Measurements from ENCODE around the gene GCLC.
"Not testable (repeated sequence)": the region's sequence is repeated elsewhere in the genome, so short reads cannot be mapped to it uniquely, and the experiment has no call there.

Gene GCLC

GRCh38 chr6:53492860-53493634 is 51.9 kb downstream of the GCLC start:
- DNase-seq (ENCODE audit: low spot score): peak; percentile 19

- DNase-seq (ENCODE audit: low spot score): no peak
Observed at GRCh38 chr6:53487080-53487479, 57.8 kb downstream of the GCLC start.

DNA sequence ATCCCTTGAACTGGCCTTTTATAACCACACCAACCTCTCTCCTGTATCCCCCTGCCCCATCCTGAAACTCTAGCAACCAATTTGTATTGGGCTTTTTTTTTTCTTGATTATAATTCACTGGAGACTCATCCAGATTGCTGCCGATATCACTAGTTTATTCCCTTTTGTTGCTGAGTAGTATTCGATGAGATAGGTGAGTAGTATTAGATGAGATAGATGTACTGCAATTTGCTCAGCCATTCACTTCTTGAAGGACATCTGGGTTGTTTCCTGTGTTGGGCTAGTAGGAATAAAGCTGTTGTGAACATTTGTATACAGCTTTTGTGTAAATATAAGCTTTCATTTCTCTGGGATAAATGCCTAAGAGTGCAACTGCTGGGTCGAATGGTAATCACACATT is 58.2 kb downstream of the GCLC start:
- DNase-seq (ENCODE audit: low spot score): no peak

DNA sequence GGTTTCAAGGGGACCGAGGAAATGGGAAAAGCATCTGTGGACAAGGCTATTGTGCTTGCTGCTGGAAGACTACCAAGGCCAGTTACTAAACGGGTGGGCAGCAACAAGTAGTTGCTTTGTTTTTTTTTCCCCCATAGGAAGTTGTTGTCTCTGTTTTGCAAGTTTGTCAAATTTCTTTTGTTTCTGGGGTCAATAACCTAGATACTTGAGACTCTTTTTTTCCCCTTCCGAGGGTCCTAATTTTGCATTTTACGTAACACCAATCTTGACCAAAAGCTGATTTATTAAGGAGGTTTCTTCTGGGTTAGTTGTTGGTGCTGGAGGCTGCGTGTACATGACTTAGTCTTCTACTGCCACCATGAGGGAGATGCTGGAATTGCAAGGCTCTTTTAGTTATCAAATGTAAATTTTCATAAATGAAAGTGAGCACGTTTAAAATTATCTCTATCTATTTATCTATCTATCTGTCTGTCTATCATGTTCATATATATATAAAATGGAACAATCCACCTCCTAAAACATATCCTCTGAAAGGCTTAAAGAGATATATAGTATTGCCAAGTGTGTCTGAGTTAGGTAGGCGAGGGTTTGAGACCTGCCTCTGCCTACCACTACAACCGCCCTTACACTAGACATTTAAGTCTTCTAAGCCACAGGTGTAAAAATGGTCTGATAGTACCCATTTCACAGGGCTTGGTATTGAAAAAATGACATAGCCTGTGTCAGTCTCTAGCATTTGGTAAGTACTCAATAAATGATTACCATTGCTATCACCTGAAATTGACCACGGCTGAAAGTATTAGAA is 60.2 kb downstream of the GCLC start:
- DNase-seq (ENCODE audit: low spot score): no peak

- no peak for DNase-seq (ENCODE audit: low spot score)
Observed at GRCh38 chr6:53483423-53484353, 61.2 kb downstream of the GCLC start.

- DNase-seq (ENCODE audit: low spot score): no peak
Observed at GRCh38 chr6:53481323-53481722, 63.6 kb downstream of the GCLC start.

DNA sequence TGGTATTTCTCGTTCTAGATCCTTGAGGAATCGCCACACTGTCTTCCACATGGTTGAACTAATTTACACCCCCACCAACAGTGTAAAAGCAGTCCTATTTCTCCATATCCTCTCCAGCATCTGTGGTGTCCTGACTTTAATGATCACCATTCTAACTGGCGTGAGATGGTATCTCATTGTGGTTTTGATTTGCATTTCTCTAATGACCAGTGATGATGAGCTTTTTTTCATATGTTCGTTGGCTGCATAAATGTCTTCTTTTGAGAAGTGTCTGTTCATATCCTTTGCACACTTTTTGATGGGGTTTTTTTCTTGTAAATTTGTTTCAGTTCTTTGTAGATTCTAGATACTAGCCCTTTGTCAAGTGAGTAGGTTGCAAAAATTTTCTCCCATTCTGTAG is 64.1 kb downstream of the GCLC start:
- DNase-seq (ENCODE audit: low spot score): not testable (repeated sequence)

- DNase-seq (ENCODE audit: low spot score): no peak
Observed at GRCh38 chr6:53479871-53480270, 65.0 kb downstream of the GCLC start.

- no peak for DNase-seq (ENCODE audit: low spot score)
Observed at GRCh38 chr6:53476964-53477363, 67.9 kb downstream of the GCLC start.

GRCh38 chr6:53474010-53474409 is 70.9 kb downstream of the GCLC start:
- no peak for DNase-seq (ENCODE audit: low spot score)

DNA sequence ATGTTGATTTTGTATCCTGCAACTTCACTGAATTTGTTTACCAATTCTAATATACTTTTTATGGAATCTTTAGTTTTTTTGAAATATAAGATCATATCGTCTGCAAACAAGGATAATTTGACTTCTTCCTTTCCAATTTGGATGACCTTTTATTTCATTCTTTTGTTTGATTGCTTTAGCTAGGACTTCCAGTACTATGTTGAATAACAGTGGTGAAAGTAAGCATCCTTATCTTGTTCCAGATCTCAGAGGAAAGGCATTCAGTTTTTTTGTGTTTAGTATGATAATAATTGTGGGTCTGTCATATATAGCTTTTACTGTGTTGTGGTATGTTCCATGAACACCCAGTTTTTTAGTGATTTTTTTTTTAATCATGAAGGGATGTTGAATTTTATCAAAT is 75.7 kb downstream of the GCLC start:
- DNase-seq (ENCODE audit: low spot score): no peak

- no peak for DNase-seq (ENCODE audit: low spot score)
Observed at GRCh38 chr6:53466257-53466656, 78.6 kb downstream of the GCLC start.

DNA sequence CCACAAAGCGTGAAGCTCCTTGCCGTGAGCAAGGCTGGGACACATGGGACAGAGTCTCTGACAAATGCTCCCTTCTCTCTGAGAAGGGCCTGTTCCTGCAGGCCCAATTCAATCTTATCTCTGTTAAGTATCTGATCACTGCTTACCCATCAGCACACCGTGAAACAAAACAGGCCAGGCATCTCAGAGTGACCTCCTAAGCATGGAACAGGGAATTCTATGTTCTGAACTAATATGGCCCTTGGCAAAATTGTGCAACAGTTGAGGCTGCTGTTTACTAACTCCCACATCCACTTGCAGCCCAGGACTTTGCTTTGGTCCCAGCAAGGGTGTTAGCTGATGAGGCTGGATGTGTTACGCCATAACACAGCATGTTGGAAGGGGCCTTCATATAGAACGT is 79.2 kb downstream of the GCLC start:
- DNase-seq (ENCODE audit: low spot score): no peak

- DNase-seq (ENCODE audit: low spot score): no peak
Observed at GRCh38 chr6:53464927-53465460, 79.9 kb downstream of the GCLC start.

DNA sequence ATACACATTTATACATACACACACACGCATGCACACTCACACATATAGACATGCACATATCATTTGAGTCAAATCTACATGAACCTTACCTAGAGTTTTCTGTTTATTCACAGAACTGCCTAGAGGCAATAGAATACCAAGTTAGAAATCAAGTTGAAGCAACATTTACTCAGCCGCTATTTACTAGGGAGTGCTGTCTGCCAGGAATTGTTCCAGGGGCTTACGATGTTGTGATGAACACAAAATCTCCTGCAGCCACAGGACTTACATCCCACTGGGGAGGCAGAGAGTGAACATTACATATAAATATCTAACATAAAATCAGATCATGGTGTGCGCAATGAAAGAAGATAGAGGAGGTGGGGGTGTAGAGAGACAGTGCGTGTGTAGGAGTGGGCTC is 80.4 kb downstream of the GCLC start:
- no peak for DNase-seq (ENCODE audit: low spot score)

DNA sequence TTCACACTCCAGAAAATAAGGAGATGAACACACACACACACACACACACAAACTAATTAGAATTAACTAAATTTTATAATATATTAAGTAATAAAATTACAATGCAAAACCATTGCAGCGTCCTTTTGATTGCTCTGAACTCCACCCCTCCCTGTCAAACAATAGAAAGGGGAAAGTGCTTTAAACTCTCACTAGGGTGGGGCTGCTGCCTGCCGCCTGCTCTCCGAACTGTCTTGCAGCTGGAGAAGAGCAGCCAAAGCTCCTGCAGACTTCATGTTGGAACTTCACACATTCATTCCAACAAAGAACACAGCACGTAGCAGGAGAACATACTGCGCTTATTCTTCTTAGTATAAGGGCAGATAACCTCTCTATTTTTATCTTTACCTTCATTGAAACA is 83.2 kb downstream of the GCLC start:
- DNase-seq (ENCODE audit: low spot score): no peak

DNA sequence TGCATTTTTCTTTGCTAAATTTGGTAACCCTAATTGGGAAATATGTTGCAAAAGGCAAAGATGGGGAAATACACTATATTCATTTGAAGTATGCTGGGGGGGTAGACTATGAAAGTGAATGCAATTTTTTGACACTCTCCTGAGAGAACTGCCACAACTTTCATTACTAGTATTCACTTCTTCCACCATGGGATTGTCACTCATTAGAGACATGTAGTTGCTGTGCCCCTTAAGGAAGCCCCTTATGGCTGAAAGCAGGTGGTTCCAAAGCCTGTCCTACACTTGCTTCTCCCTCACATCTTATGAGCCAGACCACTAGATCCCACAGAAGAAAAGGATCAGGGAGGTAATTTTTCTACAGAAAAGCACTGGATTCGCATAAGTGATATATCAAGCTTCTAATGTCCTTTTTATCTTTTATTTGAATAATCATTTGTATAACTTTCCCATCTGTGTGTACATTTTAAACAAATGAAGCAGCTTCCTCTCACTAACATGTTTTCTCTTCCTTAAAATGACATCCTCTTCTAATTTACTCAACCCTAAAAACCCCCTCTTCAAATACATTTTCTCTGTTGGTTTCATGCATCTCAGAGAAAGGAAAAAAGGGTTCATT is 83.8 kb downstream of the GCLC start:
- DNase-seq (ENCODE audit: low spot score): no peak

DNA sequence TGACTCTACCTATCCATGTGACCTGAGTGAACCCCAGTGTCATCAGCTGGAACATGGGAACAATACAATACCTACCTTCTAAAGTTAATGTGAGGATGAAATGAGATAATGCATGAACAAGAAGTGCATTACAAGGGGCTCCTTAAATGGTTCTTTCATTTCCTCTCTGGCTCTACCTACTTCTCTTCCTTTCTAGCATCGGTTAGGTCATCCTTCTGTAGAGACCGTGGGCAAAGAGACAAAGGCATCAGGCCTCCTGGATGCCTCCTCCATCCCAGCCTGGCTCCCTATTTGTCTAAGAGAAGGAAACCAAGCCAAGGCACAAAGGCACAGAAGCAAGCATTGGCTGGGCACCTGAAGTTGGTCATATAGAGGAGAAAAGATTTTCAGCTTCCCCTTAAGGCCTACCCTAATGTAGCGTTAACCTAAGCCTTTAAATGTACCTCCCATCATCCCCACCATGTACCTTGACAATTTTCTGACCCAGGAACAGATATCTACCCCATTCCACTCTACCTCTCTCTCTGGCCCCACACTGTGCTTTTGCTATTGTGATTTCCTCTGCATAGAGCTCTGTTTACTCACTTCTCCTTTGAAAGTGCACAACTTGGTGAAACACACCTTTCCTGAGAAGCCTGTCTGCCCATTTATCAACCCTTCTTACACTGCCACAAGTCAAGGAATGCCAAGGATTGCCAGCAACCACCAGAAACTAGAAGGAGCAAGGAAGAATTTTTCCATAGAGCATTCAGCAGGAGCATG is 86.6 kb downstream of the GCLC start:
- no peak for DNase-seq (ENCODE audit: low spot score)

DNA sequence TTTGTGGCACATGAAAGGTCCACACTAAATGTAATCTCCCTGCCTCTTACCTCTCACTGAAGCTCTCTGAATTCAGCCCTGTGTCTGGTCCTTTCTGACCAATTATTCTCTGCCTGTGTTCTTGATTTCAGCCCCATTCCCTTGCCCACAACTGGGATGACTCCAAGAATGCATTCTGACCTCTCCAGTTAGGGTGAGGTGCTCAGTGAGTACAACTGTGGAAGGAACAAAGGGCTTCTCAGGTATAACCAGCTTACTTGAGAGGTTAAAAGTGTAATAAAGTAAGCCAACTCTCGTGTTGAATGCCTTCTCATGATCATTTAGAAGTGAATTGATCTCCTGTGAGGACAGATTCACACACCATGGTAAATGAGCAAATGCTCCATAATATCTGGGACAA is 88.1 kb downstream of the GCLC start:
- DNase-seq (ENCODE audit: low spot score): no peak

DNA sequence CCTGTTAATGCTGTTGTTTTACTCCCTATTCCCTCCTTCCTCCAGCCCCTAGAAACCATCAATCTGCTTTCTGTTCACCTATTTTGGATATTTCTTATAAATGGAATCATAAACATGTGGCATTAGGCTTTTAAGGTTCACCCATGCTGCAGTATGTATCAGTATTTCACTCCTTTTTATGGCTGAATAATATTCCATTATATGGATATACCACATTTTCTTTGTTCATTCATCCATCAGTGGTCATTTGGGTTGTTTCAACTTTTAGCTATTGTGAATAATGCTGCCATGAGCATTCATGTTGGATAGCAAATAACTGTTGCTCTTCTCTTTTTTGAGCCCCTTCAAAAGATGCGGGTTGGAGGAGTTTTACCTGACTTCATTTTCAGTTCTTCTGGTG is 89.2 kb downstream of the GCLC start:
- DNase-seq (ENCODE audit: low spot score): no peak

GRCh38 chr6:53451165-53451564 is 93.7 kb downstream of the GCLC start:
- no peak for DNase-seq (ENCODE audit: low spot score)

All from hepatic stellate cell (primary cell).